ENCODE measurements around the gene GALNT7. TPM values are rescaled to one million over a fixed set of nuclear protein-coding genes. Genes with fewer than 3 reads are reported as not detected.

Gene GALNT7
- total and polyA plus RNA-seq, 4 donors = 9.3 to 32.7 (median 14.3) TPM

DNA sequence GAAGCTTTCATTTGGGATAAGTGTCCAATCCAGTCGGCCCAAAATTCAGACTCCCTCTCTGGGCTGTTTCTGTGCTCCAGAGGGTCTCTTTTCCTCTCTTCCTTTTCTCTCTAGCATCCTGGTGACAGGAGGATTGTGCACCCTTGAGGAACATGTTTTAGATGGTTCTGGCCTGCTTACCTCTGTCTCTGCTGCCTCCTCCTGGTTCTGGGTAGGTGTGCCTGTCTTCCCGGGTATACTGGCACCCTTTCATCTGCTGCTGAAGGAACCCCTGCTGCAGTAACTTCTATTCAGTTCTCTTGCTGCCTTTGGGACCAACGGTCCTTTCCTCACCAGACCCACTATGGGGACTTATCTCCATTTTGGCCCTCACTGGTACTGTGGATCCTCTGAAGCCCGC lies 112.4 kb downstream of the GALNT7 start:
- H3K36me3 ChIP-seq (ENCODE audit: control insufficient read depth in 4 of 4, insufficient read depth in 4 of 4, low read length in 4 of 4) = peaks cover 0 to 5% (median 0%) of the 10 kb centered on the region in 4 donors
- 90 to 95% methylated on average over 4 of the region's 4 CpGs for WGBS, 2 donors
- no peak overlapping the region for H3K9ac ChIP-seq (ENCODE audit: insufficient read depth in 1 of 2, low read length in 2 of 2)
- H3K9me3 ChIP-seq (ENCODE audit: control insufficient read depth in 4 of 4, insufficient read depth in 3 of 4, low read length in 3 of 4) = peaks cover 0 to 15% (median 3%) of the 10 kb centered on the region in 4 donors
- H3K27me3 ChIP-seq (ENCODE audit: control insufficient read depth in 3 of 3, insufficient read depth in 3 of 3, low read length in 2 of 3) = no peaks in the 10 kb centered on the region
- H3K27ac ChIP-seq (ENCODE audit: low read depth in 1 of 2, low read length in 1 of 2) = no peak overlapping the region
- TF ChIP-seq, protein P1, sequence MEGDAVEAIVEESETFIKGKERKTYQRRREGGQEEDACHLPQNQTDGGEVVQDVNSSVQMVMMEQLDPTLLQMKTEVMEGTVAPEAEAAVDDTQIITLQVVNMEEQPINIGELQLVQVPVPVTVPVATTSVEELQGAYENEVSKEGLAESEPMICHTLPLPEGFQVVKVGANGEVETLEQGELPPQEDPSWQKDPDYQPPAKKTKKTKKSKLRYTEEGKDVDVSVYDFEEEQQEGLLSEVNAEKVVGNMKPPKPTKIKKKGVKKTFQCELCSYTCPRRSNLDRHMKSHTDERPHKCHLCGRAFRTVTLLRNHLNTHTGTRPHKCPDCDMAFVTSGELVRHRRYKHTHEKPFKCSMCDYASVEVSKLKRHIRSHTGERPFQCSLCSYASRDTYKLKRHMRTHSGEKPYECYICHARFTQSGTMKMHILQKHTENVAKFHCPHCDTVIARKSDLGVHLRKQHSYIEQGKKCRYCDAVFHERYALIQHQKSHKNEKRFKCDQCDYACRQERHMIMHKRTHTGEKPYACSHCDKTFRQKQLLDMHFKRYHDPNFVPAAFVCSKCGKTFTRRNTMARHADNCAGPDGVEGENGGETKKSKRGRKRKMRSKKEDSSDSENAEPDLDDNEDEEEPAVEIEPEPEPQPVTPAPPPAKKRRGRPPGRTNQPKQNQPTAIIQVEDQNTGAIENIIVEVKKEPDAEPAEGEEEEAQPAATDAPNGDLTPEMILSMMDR (IDR thresholded peaks at IDR 0.05; ENCODE audit: control extremely low read depth, extremely low read depth) = no peak
- no peaks in the 10 kb centered on the region for H3K4me1 ChIP-seq (ENCODE audit: control insufficient read depth in 5 of 5, insufficient read depth in 5 of 5, low read length in 5 of 5)
- no peak for ATAC-seq (ENCODE audit: insufficient read depth, low FRiP score)
- DNase-seq = no peak
- no peak overlapping the region for H3K4me3 ChIP-seq

DNA sequence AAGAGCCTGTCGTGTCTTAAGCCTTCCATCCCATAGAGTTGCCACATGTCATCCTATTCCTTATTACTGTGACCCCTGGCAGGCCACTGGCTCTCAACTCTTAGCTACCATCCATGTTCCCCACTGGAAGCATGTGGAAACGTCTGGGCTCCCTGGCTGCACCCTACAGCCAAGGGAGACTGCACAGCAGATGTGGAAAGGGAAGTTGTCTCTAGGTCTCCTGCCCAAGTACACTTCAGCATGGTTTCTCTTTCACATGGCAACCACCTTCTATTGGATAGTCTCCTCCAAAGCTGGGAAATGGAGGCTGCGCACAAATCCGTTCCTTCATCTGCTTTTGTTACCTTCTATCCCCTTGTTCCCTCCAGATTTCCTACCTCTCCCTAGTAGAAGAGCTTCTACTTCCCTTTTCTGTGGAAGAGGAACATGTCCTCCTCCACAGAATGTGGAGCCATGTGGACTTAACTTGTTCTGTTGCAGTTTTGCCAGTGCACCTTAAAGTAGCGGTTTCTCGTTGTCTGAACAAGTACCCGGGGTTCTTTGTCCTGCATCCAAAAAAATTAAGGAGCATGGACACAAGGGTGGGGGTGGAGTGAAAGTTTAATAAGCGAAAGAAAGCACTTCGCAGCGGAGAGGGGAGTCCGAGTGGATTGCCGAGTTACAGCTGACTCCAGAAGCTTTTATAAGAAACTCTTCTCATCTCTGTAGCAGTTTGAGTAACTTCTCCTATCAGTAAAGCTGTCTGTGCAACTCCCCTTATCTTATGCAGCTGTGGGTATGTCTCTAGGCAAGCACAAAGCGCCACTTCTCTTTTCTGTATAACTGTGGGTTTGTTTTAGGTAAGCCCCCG lies 113.0 kb downstream of the GALNT7 start:
- no peak overlapping the region for H3K9ac ChIP-seq (ENCODE audit: insufficient read depth in 1 of 2, low read length in 2 of 2)
- peaks cover 0 to 5% (median 0%) of the 10 kb centered on the region in 4 donors for H3K36me3 ChIP-seq (ENCODE audit: control insufficient read depth in 4 of 4, insufficient read depth in 4 of 4, low read length in 4 of 4)
- H3K4me1 ChIP-seq (ENCODE audit: control insufficient read depth in 5 of 5, insufficient read depth in 5 of 5, low read length in 5 of 5) = no peaks in the 10 kb centered on the region
- no peaks in the 10 kb centered on the region for H3K27me3 ChIP-seq (ENCODE audit: control insufficient read depth in 3 of 3, insufficient read depth in 3 of 3, low read length in 2 of 3)
- TF ChIP-seq, protein P1 (IDR thresholded peaks at IDR 0.05; ENCODE audit: control extremely low read depth, extremely low read depth) = no peak
- no peak overlapping the region for H3K27ac ChIP-seq (ENCODE audit: low read depth in 1 of 2, low read length in 1 of 2)
- H3K4me3 ChIP-seq = no peak overlapping the region
- WGBS, 2 donors = 60 to 81% methylated on average over 14 of the region's 14 CpGs
- no peak for DNase-seq
- ATAC-seq (ENCODE audit: insufficient read depth, low FRiP score) = no peak
- H3K9me3 ChIP-seq (ENCODE audit: control insufficient read depth in 4 of 4, insufficient read depth in 3 of 4, low read length in 3 of 4) = peaks cover 0 to 20% (median 5%) of the 10 kb centered on the region in 4 donors

- ATAC-seq (ENCODE audit: insufficient read depth, low FRiP score) (no peak), DNase-seq (no peak)
- WGBS, 2 donors = 65 to 85% methylated on average over 4 of the region's 4 CpGs
- Histone ChIP-seq H3K36me3 (ENCODE audit: control insufficient read depth in 4 of 4, insufficient read depth in 4 of 4, low read length in 4 of 4) (peaks cover 0 to 5% (median 0%) of the 10 kb centered on the region in 4 donors), H3K9ac (ENCODE audit: insufficient read depth in 1 of 2, low read length in 2 of 2) (no peak overlapping the region), H3K9me3 (ENCODE audit: control insufficient read depth in 4 of 4, insufficient read depth in 3 of 4, low read length in 3 of 4) (peaks cover 0 to 20% (median 6%) of the 10 kb centered on the region in 4 donors), H3K4me3 (no peak overlapping the region), H3K4me1 (ENCODE audit: control insufficient read depth in 5 of 5, insufficient read depth in 5 of 5, low read length in 5 of 5) (no peaks in the 10 kb centered on the region), H3K27me3 (ENCODE audit: control insufficient read depth in 3 of 3, insufficient read depth in 3 of 3, low read length in 2 of 3) (no peaks in the 10 kb centered on the region), H3K27ac (ENCODE audit: low read depth in 1 of 2, low read length in 1 of 2) (no peak overlapping the region)
- TF ChIP-seq, protein P1 (IDR thresholded peaks at IDR 0.05; ENCODE audit: control extremely low read depth, extremely low read depth) = no peak
These were observed 113.6 kb downstream of the GALNT7 start for GRCh38 chr4:173282256-173282562.
